Liver (tissue), 9 donors: ENCODE data around the gene SWSAP1. TPM values are rescaled to one million over a fixed set of nuclear protein-coding genes. Genes with fewer than 3 reads are reported as not detected.
A peak's percentile ranks its signal among the peaks of the same experiment; 100 is the strongest.

Experiments used
- DNase-seq: peaks from one replicate; pipeline ENCODE4 v3.0.0-alpha.2; 2017; ENCODE audit warnings: low spot score
- H3K27ac ChIP-seq, 2 donors: one replicate each; pipeline ENCODE4 v1.7.0; 2013; ENCODE audit warnings: inconsistent platforms in 2 of 2, low read length in 2 of 2, control low read depth in 1 of 2, low read depth in 1 of 2, mild to moderate bottlenecking in 1 of 2
- H3K27me3 ChIP-seq, 4 donors: one replicate each; pipeline versions ENCODE4 v1.6.1 to v1.7.0; 2013; ENCODE audit warnings: low read length in 3 of 4, inconsistent platforms in 1 of 4, mild to moderate bottlenecking in 1 of 4, moderate library complexity in 1 of 4; ENCODE audit not compliant: control insufficient read depth in 4 of 4, insufficient read depth in 4 of 4
- H3K36me3 ChIP-seq, 4 donors: one replicate each; pipeline versions ENCODE4 v1.6.1 to v1.7.0; 2013; ENCODE audit warnings: low read length in 3 of 4, mild to moderate bottlenecking in 3 of 4, low read depth in 1 of 4, moderate library complexity in 1 of 4; ENCODE audit not compliant: control insufficient read depth in 4 of 4, insufficient read depth in 3 of 4
- H3K4me1 ChIP-seq, 4 donors: one replicate each; pipeline versions ENCODE4 v1.6.1 to v1.7.0; 2013; ENCODE audit warnings: low read length in 3 of 4, mild to moderate bottlenecking in 3 of 4, moderate library complexity in 1 of 4; ENCODE audit not compliant: control insufficient read depth in 4 of 4, insufficient read depth in 4 of 4
- H3K4me3 ChIP-seq, 3 donors: one replicate each; pipeline versions ENCODE4 v1.6.1 to v1.7.0; 2013; ENCODE audit warnings: low read length in 3 of 3, control low read depth in 1 of 3, low read depth in 1 of 3, mild to moderate bottlenecking in 1 of 3
- H3K9ac ChIP-seq, 2 donors: one replicate each; pipeline ENCODE4 v1.7.0; 2013; ENCODE audit warnings: low read length in 2 of 2, mild to moderate bottlenecking in 2 of 2, moderate library complexity in 2 of 2, control low read depth in 1 of 2, low read depth in 1 of 2
- H3K9me3 ChIP-seq, 4 donors: one replicate each; pipeline versions ENCODE4 v1.6.1 to v1.7.0; 2013; ENCODE audit warnings: low read length in 3 of 4; ENCODE audit not compliant: control insufficient read depth in 4 of 4
- EGR1 ChIP-seq, 2 donors: IDR thresholded peaks; 2 replicates each; pipeline ENCODE4 v1.6.1; 2016 to 2018; ENCODE audit warnings: antibody characterized with exemption in 2 of 2, low read depth in 2 of 2
- FOXA1 ChIP-seq: IDR thresholded peaks from 2 replicates; pipeline ENCODE4 v1.6.1; 2016; ENCODE audit warnings: antibody characterized with exemption
- FOXA2 ChIP-seq: IDR thresholded peaks from 2 replicates; pipeline ENCODE4 v1.6.1; 2016; ENCODE audit warnings: antibody characterized with exemption
- GABPA ChIP-seq, 2 donors: IDR thresholded peaks in 1 of 2; conservative IDR thresholded peaks in 1 of 2; 2 replicates each; pipeline ENCODE4 v1.6.1; 2016; ENCODE audit warnings: antibody characterized with exemption in 2 of 2, mild to moderate bottlenecking in 1 of 2, moderate library complexity in 1 of 2
- HNF4A ChIP-seq, 2 donors: conservative IDR thresholded peaks; 2 replicates each; pipeline ENCODE4 v1.6.1; 2016; ENCODE audit warnings: antibody characterized with exemption in 2 of 2, mild to moderate bottlenecking in 2 of 2
- HNF4G ChIP-seq: IDR thresholded peaks from 2 replicates; pipeline ENCODE4 v1.6.1; 2016; ENCODE audit warnings: antibody characterized with exemption
- JUND ChIP-seq, 2 donors: IDR thresholded peaks; 2 replicates each; pipeline ENCODE4 v1.6.1; 2016; ENCODE audit warnings: antibody characterized with exemption in 2 of 2
- NR2F2 ChIP-seq: IDR thresholded peaks from 2 replicates; pipeline ENCODE4 v1.6.1; 2016; ENCODE audit warnings: antibody characterized with exemption
- RAD21 ChIP-seq, 2 donors: IDR thresholded peaks; 2 replicates each; pipeline ENCODE4 v1.6.1; 2016; ENCODE audit warnings: antibody characterized with exemption in 2 of 2, mild to moderate bottlenecking in 2 of 2
- RXRA ChIP-seq, 2 donors: IDR thresholded peaks; 2 replicates each; pipeline ENCODE4 v1.6.1; 2017 to 2018; ENCODE audit warnings: antibody characterized with exemption in 2 of 2, mild to moderate bottlenecking in 1 of 2
- SP1 ChIP-seq: IDR thresholded peaks from 2 replicates; pipeline ENCODE4 v1.6.1; 2018; ENCODE audit warnings: antibody characterized with exemption, mild to moderate bottlenecking
- TAF1 ChIP-seq: conservative IDR thresholded peaks from 2 replicates; pipeline ENCODE4 v1.6.1; 2016; ENCODE audit warnings: antibody characterized with exemption, mild to moderate bottlenecking
- YY1 ChIP-seq: IDR thresholded peaks from 2 replicates; pipeline ENCODE4 v1.6.1; 2016; ENCODE audit warnings: antibody characterized with exemption, mild to moderate bottlenecking
- WGBS: extraction: QIAGEN DNeasy Blood & Tissue Kit; methylation state at CpG from one replicate; pipeline ENCODE4 v1.1.7; 2013; 5-methylcytosine and 5-hydroxymethylcytosine counted together
- polyA plus RNA-seq, 2 donors: library from polyadenylated mRNA; stranded (reverse) in 1 of 2; unstranded in 1 of 2; fragments of 200-250 nt in 1 of 2; fragments of >200 nt in 1 of 2; fragmentation: Nextera tagmentation in 1 of 2; extraction: Ambion mirVana in 1 of 2; gene quantifications; one replicate each; pipeline versions ENCODE4 v1.2.1 to v1.2.3, GENCODE V29; 2013 to 2015
- total RNA-seq, 2 donors: library from RNA; depleted of rRNA; stranded (reverse); fragments of >200 nt; gene quantifications; one replicate each; pipeline ENCODE4 v1.2.3, GENCODE V29; 2014
- TF ChIP-seq, protein P1 (sequence below): IDR thresholded peaks from 2 replicates; pipeline ENCODE4 v1.6.1; 2016; ENCODE audit warnings: antibody characterized with exemption
- TF ChIP-seq, protein P2 (sequence below): fragments of 150-350 bp; IDR thresholded peaks from 2 replicates; pipeline ENCODE4 v1.5.1; 2017; ENCODE audit warnings: improper control_type of control experiment, low read depth, low read length; ENCODE audit not compliant: missing input control
- TF ChIP-seq, protein P3 (sequence below): IDR thresholded peaks from 2 replicates; pipeline ENCODE4 v1.6.1; 2016; ENCODE audit warnings: antibody characterized with exemption
- TF ChIP-seq, protein P4 (sequence below): IDR thresholded peaks from 2 replicates; pipeline ENCODE4 v1.6.1; 2016; ENCODE audit warnings: antibody characterized with exemption
- donor health status: healthy.
- donor health status: healthy.
- donor health status: healthy.
- donor health status: healthy.
- donor health status: healthy.

The SWSAP1 gene
- total and polyA plus RNA-seq, 4 donors = 0.98 to 6.4 (median 1.7) TPM

DNA sequence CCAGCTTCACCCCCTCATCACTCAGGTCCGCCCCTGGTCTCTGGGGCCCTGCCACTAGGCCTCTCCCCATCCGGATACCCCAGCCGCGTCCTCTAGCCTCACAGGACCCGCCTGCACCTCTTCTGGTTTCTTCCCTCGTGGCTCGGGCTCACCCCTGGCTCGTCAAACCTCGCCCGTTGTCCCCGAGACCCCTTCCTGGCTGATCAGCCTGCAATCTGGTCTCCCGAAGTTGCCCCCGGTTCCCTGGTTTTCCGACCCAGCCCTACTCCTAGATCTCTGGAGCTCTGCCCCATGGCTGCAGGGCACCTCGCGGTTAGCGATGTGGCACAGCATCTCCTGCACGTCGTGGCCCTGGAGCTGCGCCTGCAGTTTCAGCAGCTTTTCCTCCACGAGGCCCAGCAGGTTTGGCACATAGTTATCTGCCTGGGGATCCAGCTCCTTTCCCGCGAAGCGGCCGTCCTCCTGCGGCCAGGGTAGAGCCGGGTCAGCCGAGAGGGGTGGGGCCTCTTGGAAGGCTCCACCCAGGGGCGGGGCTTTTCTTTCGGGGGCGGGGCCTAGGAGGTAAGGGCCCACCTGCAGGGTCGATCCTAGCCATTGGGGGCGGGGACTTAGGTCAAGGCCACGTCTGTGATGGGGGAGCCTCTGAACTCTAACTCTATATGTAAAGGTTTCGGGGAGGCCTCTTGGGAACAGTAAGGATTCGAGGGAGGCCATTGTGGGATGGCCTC lies 47.1 kb downstream of the SWSAP1 start:
- Histone ChIP-seq H3K4me1 (peaks cover 8 to 23% (median 12%) of the 10 kb centered on the region in 4 donors), H3K4me3 (no peak overlapping the region), H3K27me3 (no peaks in the 10 kb centered on the region), H3K9me3 (peaks cover 0 to 2% (median 0%) of the 10 kb centered on the region in 4 donors), H3K9ac (no peak overlapping the region), H3K27ac (peak overlapping the region in 1 of 2 donors; percentile 25), H3K36me3 (no peaks in the 10 kb centered on the region)
- DNase-seq = peak; percentile 65
- 15% methylated on average over 36 of the region's 36 CpGs for WGBS
- no peak for TF ChIP-seq EGR1 (IDR thresholded peaks at IDR 0.05; ENCODE audit: low read depth in 2 of 2)
- no peak for TF ChIP-seq NR2F2
- TF ChIP-seq, protein P1, sequence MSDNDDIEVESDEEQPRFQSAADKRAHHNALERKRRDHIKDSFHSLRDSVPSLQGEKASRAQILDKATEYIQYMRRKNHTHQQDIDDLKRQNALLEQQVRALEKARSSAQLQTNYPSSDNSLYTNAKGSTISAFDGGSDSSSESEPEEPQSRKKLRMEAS = no peak
- TF ChIP-seq GABPA (IDR thresholded peaks at IDR 0.05 in 1 of 2, conservative IDR thresholded peaks at IDR 0.05 in 1 of 2) = no peak
- no peak for TF ChIP-seq RXRA (IDR thresholded peaks at IDR 0.05)
- no peak for TF ChIP-seq HNF4G
- no peak for TF ChIP-seq FOXA1
- TF ChIP-seq, protein P2, sequence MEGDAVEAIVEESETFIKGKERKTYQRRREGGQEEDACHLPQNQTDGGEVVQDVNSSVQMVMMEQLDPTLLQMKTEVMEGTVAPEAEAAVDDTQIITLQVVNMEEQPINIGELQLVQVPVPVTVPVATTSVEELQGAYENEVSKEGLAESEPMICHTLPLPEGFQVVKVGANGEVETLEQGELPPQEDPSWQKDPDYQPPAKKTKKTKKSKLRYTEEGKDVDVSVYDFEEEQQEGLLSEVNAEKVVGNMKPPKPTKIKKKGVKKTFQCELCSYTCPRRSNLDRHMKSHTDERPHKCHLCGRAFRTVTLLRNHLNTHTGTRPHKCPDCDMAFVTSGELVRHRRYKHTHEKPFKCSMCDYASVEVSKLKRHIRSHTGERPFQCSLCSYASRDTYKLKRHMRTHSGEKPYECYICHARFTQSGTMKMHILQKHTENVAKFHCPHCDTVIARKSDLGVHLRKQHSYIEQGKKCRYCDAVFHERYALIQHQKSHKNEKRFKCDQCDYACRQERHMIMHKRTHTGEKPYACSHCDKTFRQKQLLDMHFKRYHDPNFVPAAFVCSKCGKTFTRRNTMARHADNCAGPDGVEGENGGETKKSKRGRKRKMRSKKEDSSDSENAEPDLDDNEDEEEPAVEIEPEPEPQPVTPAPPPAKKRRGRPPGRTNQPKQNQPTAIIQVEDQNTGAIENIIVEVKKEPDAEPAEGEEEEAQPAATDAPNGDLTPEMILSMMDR = no peak
- TF ChIP-seq, protein P3, sequence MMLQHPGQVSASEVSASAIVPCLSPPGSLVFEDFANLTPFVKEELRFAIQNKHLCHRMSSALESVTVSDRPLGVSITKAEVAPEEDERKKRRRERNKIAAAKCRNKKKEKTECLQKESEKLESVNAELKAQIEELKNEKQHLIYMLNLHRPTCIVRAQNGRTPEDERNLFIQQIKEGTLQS = no peak
- TF ChIP-seq RAD21 (IDR thresholded peaks at IDR 0.05) = no peak

DNA sequence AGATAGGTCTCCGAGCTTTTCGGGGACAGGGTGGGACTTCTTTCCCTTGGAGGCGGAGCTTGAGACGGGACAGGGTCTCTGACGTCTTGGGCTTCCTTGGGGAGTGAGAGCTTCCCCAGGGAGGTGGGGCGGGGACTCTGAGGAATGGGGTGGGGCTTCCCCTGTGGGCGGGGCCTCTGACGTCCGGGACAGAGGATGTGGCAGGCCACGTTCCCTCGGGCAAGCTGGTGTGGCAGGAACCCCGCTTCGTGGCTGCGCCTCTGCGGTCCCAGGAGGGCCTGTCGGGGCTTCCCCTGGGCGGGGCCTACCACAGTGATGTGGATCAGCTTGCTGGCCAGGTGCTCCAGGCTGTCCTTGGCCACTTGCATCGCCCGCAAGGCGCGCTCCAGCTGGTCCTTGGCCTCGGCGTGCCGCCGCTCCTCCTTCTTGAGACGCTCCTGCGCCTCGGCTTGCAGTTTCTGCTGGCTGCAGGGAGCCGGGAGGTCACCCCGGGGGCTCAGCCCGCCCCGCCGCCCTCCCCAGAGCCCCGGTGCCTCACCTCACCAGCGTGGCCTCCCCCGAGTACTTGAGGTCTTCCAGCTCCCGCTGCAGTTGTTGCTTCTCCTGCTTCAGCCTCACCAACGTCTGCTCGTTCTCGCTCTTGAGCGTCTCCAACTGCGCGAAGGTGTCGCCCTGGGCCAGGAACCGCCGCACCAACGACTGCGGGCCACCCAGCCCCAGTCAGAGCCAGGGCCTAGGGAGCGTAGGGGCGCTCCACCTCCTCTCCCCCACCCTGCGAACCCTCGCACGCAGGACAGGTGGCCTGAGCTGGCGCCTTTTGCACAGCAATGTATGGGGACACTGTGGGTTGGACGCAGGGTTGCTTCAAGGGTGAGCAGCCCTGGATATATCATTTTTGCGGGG lies 47.9 kb downstream of the SWSAP1 start:
- Histone ChIP-seq H3K27ac (peak overlapping the region in 1 of 2 donors; percentile 25), H3K36me3 (no peaks in the 10 kb centered on the region), H3K9ac (no peak overlapping the region), H3K9me3 (peaks cover 0 to 2% (median 0%) of the 10 kb centered on the region in 4 donors), H3K4me3 (peak overlapping the region in 1 of 3 donors; percentile 26), H3K4me1 (peaks cover 8 to 23% (median 12%) of the 10 kb centered on the region in 4 donors), H3K27me3 (no peaks in the 10 kb centered on the region)
- TF ChIP-seq, protein P4, sequence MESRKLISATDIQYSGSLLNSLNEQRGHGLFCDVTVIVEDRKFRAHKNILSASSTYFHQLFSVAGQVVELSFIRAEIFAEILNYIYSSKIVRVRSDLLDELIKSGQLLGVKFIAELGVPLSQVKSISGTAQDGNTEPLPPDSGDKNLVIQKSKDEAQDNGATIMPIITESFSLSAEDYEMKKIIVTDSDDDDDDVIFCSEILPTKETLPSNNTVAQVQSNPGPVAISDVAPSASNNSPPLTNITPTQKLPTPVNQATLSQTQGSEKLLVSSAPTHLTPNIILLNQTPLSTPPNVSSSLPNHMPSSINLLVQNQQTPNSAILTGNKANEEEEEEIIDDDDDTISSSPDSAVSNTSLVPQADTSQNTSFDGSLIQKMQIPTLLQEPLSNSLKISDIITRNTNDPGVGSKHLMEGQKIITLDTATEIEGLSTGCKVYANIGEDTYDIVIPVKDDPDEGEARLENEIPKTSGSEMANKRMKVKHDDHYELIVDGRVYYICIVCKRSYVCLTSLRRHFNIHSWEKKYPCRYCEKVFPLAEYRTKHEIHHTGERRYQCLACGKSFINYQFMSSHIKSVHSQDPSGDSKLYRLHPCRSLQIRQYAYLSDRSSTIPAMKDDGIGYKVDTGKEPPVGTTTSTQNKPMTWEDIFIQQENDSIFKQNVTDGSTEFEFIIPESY = no peak
- TF ChIP-seq GABPA (IDR thresholded peaks at IDR 0.05 in 1 of 2, conservative IDR thresholded peaks at IDR 0.05 in 1 of 2) = no peak
- TF ChIP-seq YY1 = no peak
- no peak for TF ChIP-seq HNF4A (conservative IDR thresholded peaks at IDR 0.05)
- TF ChIP-seq TAF1 = no peak
- TF ChIP-seq SP1 = no peak
- no peak for TF ChIP-seq RAD21 (IDR thresholded peaks at IDR 0.05)
- no peak for TF ChIP-seq RXRA (IDR thresholded peaks at IDR 0.05)
- no peak for TF ChIP-seq JUND (IDR thresholded peaks at IDR 0.05)
- no peak for TF ChIP-seq NR2F2
- TF ChIP-seq HNF4G = no peak
- TF ChIP-seq, protein P1 = no peak
- no peak for TF ChIP-seq FOXA2
- 10% methylated on average over 56 of the region's 56 CpGs for WGBS
- peak; percentile 68 for DNase-seq
